GM23338 (cell line): ENCODE data around the gene CALML5.

ENCODE experiments used
- CREB1 ChIP-seq: fragments of 250-450 bp; sonication (Bioruptor Pico); IDR thresholded peaks from 2 replicates; pipeline ENCODE4 v1.5.0; 2020; ENCODE audit warnings: low read depth, mild to moderate bottlenecking, moderate library complexity
- CTCF ChIP-seq, 2 experiments: fragments of 200-600 bp in 1 of 2; sonication (generic) in 1 of 2; conservative IDR thresholded peaks; 2 replicates each; pipeline versions ENCODE4 v1.5.1 to v1.6.1; 2016 to 2017; ENCODE audit warnings: antibody characterized with exemption in 2 of 2, low read depth in 2 of 2, mild to moderate bottlenecking in 2 of 2, moderate library complexity in 1 of 2
- POLR2AphosphoS5 ChIP-seq: IDR thresholded peaks from 2 replicates; pipeline ENCODE4 v1.6.1; 2016; ENCODE audit warnings: antibody characterized with exemption, low read depth

GRCh38 chr10:5490032-5490431 lies 9.3 kb downstream of the CALML5 start:
- TF ChIP-seq CTCF (conservative IDR thresholded peaks at IDR 0.05; ENCODE audit: low read depth in 2 of 2) (no peak), CREB1 (CRISPR knock-in tag) (no peak), POLR2AphosphoS5 (no peak)
